Muscle of back (tissue), 11 donors: Measurements from ENCODE around the gene HOXC4. TPM values are rescaled to one million over a fixed set of nuclear protein-coding genes. Genes with fewer than 3 reads are reported as not detected.
A peak's percentile ranks its signal among the peaks of the same experiment; 100 is the strongest.

ENCODE experiments used
- DNase-seq, 3 donors: peaks; one replicate each; pipeline versions ENCODE4 v3.0.0 to v3.0.0-alpha.2; 2013
- polyA plus RNA-seq, 10 donors: library from polyadenylated mRNA; unstranded; fragments of 120-200 nt; gene quantifications; one replicate each; pipeline ENCODE4 v1.2.1, GENCODE V29; 2013; ENCODE audit not compliant: insufficient read length in 10 of 10

The HOXC4 gene
- polyA plus RNA-seq, 10 donors: 17.4 to 26.2 (median 20.8) TPM

- DNase-seq: peak in 1 of 3 donors; percentile 53
Observed at GRCh38 chr12:54026640-54027441, 26.8 kb upstream of the HOXC4 start.

GRCh38 chr12:54027442-54027786, 26.2 kb upstream of the HOXC4 start:
- no peak for DNase-seq

DNA sequence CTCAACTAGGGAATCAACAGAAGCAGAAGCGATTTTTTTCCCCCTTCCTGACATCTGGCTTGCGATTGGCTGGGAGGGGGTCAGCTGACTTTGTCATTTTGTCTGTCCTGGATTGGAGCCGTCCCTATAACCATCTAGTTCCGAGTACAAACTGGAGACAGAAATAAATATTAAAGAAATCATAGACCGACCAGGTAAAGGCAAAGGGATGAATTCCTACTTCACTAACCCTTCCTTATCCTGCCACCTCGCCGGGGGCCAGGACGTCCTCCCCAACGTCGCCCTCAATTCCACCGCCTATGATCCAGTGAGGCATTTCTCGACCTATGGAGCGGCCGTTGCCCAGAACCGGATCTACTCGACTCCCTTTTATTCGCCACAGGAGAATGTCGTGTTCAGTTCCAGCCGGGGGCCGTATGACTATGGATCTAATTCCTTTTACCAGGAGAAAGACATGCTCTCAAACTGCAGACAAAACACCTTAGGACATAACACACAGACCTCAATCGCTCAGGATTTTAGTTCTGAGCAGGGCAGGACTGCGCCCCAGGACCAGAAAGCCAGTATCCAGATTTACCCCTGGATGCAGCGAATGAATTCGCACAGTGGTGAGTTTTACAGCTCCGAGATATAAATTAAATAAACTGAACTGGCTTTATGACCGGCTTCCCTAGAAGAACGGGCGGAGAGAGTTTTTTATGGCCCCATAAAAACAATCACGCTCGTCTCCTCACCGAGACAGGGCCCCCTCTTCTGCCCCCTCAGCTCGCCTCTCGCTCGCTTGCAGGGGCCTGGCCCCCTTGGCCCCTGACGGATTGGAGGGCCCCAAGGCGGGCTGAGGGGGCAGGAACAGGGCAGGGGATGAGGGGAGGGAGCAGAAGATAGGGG, 25.1 kb upstream of the HOXC4 start, which contains the start of gene HOXC6:
Gene HOXC6 (plus strand): TSS at position 127 of the 888 bp plus-strand sequence. CDS start 82 bp downstream, at position 209.
- peak in 2 of 3 donors; percentile 80 to 89 for DNase-seq

DNA sequence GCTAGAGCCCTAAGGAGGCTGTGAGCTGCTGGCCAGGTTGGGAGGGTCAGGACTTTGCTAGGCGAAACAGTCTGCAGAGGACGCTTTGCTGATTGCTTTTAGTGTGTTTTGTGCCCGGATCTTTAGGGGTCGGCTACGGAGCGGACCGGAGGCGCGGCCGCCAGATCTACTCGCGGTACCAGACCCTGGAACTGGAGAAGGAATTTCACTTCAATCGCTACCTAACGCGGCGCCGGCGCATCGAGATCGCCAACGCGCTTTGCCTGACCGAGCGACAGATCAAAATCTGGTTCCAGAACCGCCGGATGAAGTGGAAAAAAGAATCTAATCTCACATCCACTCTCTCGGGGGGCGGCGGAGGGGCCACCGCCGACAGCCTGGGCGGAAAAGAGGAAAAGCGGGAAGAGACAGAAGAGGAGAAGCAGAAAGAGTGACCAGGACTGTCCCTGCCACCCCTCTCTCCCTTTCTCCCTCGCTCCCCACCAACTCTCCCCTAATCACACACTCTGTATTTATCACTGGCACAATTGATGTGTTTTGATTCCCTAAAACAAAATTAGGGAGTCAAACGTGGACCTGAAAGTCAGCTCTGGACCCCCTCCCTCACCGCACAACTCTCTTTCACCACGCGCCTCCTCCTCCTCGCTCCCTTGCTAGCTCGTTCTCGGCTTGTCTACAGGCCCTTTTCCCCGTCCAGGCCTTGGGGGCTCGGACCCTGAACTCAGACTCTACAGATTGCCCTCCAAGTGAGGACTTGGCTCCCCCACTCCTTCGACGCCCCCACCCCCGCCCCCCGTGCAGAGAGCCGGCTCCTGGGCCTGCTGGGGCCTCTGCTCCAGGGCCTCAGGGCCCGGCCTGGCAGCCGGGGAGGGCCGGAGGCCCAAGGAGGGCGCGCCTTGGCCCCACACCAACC, 23.9 kb upstream of the HOXC4 start:
- DNase-seq: peak in 1 of 3 donors; percentile 65

- no peak for DNase-seq
Observed at GRCh38 chr12:54030442-54030801, 23.2 kb upstream of the HOXC4 start.

DNA sequence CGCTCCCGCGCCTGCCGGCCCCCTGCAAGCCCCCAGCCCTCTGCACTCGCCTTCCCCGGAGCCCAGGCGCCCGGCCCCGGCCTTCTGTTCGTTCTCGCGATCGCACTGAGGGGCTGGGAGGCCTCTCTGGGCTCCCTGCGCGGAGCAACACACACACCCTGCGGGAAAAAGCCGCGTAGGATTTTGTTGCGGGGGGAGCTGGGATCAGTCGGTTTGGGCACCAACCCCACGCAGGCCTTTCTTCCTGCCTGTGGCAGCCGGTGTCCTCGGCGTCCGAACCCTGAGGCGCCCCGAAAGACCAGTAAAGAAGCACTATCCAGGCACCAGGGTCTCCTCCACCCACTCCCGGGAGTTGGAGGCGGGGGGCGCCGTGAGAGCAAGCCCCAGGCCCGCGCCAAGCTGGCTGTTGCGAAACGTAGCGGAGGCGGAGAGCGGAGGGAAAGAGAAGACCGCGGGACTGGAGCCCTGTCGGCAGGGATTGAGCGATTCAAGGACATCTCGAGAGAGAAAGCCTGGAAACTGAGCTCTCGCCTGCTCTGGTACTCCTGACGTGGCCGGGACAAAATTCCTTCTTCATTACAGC, 22.7 kb upstream of the HOXC4 start:
- peak in 1 of 3 donors; percentile 89 for DNase-seq

- no peak for DNase-seq
Observed at GRCh38 chr12:54031480-54031879, 22.2 kb upstream of the HOXC4 start.

DNA sequence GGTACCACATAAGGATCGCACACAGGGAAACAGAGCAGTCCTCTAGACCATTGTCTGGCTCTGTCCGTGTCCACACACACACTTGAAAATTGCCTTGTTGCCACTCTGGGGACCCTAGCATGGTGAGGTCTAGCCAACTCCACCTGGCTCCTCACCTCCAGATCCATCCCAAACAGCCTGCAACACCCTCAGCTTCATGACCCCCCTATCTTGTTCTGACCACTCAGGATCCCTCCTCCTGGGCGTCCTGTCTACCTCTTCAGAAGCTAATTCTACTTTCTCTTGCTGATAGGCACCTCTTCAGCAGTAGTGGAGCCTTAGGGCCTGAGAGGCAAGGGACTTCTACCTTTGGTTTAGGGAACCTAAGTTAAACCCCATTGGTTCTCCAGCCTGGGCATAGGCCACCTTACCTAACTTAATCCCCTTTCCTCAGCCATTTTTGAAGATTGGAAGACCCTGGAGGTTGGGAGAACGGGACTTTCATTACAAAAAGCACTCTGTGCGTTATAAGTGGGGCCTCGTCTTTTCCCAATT, 21.5 kb upstream of the HOXC4 start:
- DNase-seq: no peak

DNA sequence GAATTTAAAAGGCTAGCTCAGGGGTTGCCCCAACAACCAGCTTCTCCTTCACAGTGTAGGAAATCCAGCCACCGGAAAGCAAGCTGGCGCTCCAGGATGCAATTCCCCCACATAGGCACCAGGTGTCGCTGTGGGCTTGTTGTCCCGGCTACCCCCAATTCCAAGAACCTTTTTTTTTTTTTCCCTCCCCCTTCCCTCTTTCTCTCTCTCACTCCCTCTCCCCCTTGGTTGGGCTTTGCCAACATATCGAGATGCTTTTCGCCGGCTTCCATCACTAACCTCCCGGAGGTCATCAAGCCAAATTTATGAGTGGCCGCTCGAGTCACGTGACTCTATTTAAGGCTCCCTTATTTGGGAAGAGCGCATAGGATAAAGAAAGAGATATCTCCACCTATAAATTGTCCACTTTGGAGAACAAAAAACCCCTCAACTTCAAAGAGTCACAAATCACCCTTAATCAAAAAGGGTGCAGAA, 21.0 kb upstream of the HOXC4 start, which contains the start of gene HOXC5:
Gene HOXC5 (plus strand): TSS at position 424 of the 474 bp plus-strand sequence. CDS start 73 bp downstream, outside the sequence.
- peak; percentile 89 to 96 (median 91) for DNase-seq

GRCh38 chr12:54033106-54033979, 20.3 kb upstream of the HOXC4 start:
- DNase-seq: peak in 1 of 3 donors; percentile 82

GRCh38 chr12:54033980-54034784, 19.5 kb upstream of the HOXC4 start:
- peak in 1 of 3 donors; percentile 80 for DNase-seq

DNA sequence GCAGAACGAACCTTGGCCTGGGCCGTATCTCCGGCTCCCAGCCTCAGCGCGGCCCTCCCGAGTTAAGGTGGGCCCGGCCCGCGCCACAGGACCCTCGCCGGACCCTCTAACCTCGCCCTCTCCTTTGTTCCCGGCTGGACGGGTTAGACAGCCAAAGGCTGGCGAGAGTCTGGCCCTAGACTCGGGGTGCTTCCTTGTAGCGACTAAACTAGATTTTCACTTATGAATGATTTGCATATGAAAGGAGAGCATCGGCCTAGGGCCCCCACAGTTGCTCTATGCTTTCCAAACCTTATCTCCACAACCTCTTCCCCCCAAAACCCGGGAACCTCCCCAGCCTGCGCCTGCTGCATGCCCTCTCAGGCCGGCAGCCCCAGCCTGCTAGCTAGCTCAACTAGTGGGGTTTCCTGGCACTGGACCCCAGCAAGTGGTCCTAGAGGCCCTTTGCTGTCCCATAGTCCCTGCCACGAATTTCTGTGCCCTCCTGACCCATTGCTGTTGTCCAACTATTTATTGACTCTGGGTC, 18.8 kb upstream of the HOXC4 start:
- no peak for DNase-seq

GRCh38 chr12:54035568-54036264, 17.9 kb upstream of the HOXC4 start:
- no peak for DNase-seq

GRCh38 chr12:54036620-54037359, 16.8 kb upstream of the HOXC4 start:
- DNase-seq: no peak

DNA sequence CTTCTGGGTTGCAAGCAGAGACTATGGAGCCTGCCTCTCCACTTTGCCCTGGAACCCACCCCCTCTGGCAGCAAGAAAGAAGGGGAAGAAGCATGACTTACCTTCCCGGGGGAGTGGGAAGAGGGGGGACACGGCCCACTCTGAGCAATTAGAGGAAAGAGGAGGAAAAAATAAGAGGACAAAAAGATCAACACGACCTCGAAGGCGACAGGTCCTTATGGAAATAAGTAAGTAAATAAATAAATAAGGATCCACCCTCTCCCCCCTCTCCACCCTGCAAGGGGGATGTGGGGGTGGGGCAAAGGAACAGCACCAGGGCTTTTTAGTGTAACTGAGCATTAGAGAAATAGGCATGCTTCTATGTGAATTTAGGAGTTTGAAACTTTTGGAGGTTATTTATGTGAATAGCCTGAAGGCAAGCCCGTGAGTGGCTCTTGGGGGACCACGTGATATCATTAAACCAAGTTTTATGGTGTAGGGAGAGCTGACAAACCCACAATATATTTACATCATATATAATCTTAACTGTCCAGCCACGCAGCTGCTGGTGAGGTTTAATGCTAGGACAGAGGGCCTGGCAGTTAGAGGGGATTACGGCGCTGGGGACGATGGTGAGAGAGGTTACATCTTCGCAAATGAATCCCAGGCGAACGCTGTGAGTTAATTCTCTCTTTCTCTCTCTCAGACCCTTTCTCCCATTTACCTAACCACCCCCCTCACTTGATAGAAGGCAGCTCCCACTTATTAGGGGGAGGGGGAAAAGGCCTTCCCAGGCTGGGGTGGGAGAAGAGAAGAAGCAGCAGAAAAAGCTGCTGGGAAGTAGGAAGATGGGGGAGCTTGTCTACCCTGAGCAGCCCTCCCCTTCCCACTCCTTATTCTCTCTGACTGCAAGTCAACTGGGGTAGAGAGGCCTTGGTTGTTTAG, 16.0 kb upstream of the HOXC4 start:
- DNase-seq: peak in 1 of 3 donors; percentile 80
